Measurements from ENCODE around the gene NR3C2.

Gene NR3C2

DNA sequence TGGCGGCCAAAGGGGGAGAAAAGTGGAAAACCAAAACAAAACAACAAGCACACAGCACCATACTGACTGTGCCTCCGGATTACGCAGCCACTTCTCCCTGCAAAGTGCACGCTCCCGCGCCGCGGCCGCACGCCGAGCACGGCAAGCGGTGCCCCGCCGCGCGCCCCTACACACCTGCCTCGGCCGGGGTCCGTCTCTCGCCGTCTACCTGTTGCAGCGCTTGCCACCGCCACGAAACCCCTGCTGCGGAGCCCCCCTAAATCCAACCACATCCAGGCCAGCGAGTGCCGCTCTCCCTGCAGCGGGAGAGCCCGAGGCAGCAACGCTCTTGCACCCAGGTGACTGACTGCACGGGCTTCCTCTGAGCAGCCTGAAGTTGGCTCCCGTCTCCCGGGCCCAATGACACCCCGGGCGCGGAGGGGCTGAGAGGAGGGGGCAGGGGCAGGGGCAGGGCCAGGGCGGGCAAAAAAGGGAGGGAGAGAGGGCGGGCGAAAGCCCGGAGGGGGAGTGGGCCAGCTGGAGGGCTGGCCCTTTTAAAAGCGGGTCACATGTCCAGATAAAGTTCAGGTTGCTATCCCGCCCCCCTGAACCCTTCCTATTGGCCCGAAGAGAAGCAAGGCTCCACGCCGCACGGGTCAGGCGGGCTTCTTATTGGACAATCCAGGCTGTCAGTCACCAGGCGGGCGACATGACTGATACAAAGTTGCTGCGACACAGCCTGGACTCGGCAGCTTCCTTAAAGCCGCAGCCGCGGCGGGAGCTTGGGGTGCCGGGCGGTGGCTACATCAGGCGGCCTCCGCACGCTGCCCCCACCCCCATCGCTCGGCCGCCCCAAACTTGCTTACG is at the start of gene NR3C2:
TSS of gene NR3C2 (minus strand) at position 429 of the 846 bp plus-strand sequence.
- no peaks in the 10 kb centered on the region for H3K27me3 Mint-ChIP-seq
- H3K4me3 Mint-ChIP-seq, result peak within 1 kb of the TSS; percentile 99
- peaks cover 59% of the 10 kb centered on the region for H3K4me1 Mint-ChIP-seq
- H3K36me3 Mint-ChIP-seq, result no peaks in the 10 kb centered on the region
- no peaks in the 10 kb centered on the region for H3K9me3 Mint-ChIP-seq
- peak within 1 kb of the TSS; percentile 99 for H3K27ac Mint-ChIP-seq

GRCh38 chr4:148487181-148487580 is 45.0 kb upstream of the NR3C2 start:
- H3K27ac Mint-ChIP-seq, result no peak overlapping the region

GRCh38 chr4:148481636-148482035 is 39.4 kb upstream of the NR3C2 start:
- H3K27ac Mint-ChIP-seq, result no peak overlapping the region
- H3K36me3 Mint-ChIP-seq, result peaks cover 8% of the 10 kb centered on the region
- H3K4me1 Mint-ChIP-seq, result no peaks in the 10 kb centered on the region
- peaks cover 10% of the 10 kb centered on the region for H3K9me3 Mint-ChIP-seq
- no peaks in the 10 kb centered on the region for H3K27me3 Mint-ChIP-seq
- no peak overlapping the region for H3K4me3 Mint-ChIP-seq

More at GRCh38 chr4:148487181-148487580, 45.0 kb upstream of the NR3C2 start:
- Mint-ChIP-seq H3K27me3 (no peaks in the 10 kb centered on the region), H3K4me3 (no peak overlapping the region), H3K4me1 (no peaks in the 10 kb centered on the region), H3K36me3 (peaks cover 8% of the 10 kb centered on the region), H3K9me3 (peaks cover 10% of the 10 kb centered on the region)

GRCh38 chr4:148477276-148477675 is 35.1 kb upstream of the NR3C2 start:
- peaks cover 1% of the 10 kb centered on the region for H3K36me3 Mint-ChIP-seq
- H3K9me3 Mint-ChIP-seq, result peaks cover 15% of the 10 kb centered on the region
- H3K4me3 Mint-ChIP-seq, result no peak overlapping the region
- no peak overlapping the region for H3K27ac Mint-ChIP-seq
- no peaks in the 10 kb centered on the region for H3K27me3 Mint-ChIP-seq
- H3K4me1 Mint-ChIP-seq, result no peaks in the 10 kb centered on the region

- no peaks in the 10 kb centered on the region for H3K27me3 Mint-ChIP-seq
- H3K27ac Mint-ChIP-seq, result no peak overlapping the region
- H3K4me1 Mint-ChIP-seq, result no peaks in the 10 kb centered on the region
- no peak overlapping the region for H3K4me3 Mint-ChIP-seq
- peaks cover 8% of the 10 kb centered on the region for H3K9me3 Mint-ChIP-seq
- H3K36me3 Mint-ChIP-seq, result peaks cover 4% of the 10 kb centered on the region
Measured at GRCh38 chr4:148469938-148470337, 27.7 kb upstream of the NR3C2 start.

GRCh38 chr4:148454835-148455234 is 12.6 kb upstream of the NR3C2 start:
- H3K27ac Mint-ChIP-seq, result no peak overlapping the region
- no peak overlapping the region for H3K4me3 Mint-ChIP-seq
- no peaks in the 10 kb centered on the region for H3K27me3 Mint-ChIP-seq
- H3K4me1 Mint-ChIP-seq, result no peaks in the 10 kb centered on the region
- no peaks in the 10 kb centered on the region for H3K36me3 Mint-ChIP-seq
- no peaks in the 10 kb centered on the region for H3K9me3 Mint-ChIP-seq

GRCh38 chr4:148453833-148454232 is 11.6 kb upstream of the NR3C2 start:
- Mint-ChIP-seq H3K9me3 (no peaks in the 10 kb centered on the region), H3K27ac (no peak overlapping the region), H3K36me3 (no peaks in the 10 kb centered on the region), H3K4me3 (no peak overlapping the region), H3K27me3 (no peaks in the 10 kb centered on the region), H3K4me1 (no peaks in the 10 kb centered on the region)

GRCh38 chr4:148452970-148453369 is 10.8 kb upstream of the NR3C2 start:
- no peak overlapping the region for H3K4me3 Mint-ChIP-seq
- no peak overlapping the region for H3K27ac Mint-ChIP-seq
- peaks cover 2% of the 10 kb centered on the region for H3K4me1 Mint-ChIP-seq
- H3K27me3 Mint-ChIP-seq, result no peaks in the 10 kb centered on the region
- no peaks in the 10 kb centered on the region for H3K9me3 Mint-ChIP-seq
- no peaks in the 10 kb centered on the region for H3K36me3 Mint-ChIP-seq

DNA sequence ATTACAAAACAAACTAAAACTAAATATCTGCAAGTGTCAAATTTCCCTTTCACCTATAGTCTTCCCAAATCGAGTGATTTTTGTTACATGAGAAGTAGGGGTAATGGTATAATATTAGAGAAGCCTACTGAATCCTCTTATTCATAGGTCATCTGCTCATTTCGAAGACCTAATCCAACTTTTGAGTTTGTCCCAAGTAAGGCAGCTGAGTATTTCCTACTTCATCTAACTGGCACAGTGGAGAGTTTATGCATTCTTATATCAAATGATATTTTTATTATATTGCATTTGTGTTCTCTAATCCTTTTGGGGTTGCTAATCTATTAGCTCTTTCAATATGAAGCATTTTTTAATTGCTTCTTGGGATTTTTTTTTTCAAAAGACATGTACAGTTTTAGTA is 7.7 kb upstream of the NR3C2 start:
- Mint-ChIP-seq H3K4me3 (no peak overlapping the region), H3K4me1 (peaks cover 26% of the 10 kb centered on the region), H3K27me3 (no peaks in the 10 kb centered on the region), H3K27ac (no peak overlapping the region), H3K36me3 (no peaks in the 10 kb centered on the region), H3K9me3 (no peaks in the 10 kb centered on the region)

- no peaks in the 10 kb centered on the region for H3K9me3 Mint-ChIP-seq
Measured at GRCh38 chr4:148448141-148448540, 5.9 kb upstream of the NR3C2 start.

GRCh38 chr4:148447681-148448080 is 5.5 kb upstream of the NR3C2 start:
- Mint-ChIP-seq H3K27me3 (no peaks in the 10 kb centered on the region), H3K9me3 (no peaks in the 10 kb centered on the region), H3K27ac (no peak overlapping the region), H3K36me3 (no peaks in the 10 kb centered on the region), H3K4me1 (peaks cover 26% of the 10 kb centered on the region), H3K4me3 (no peak overlapping the region)

More at GRCh38 chr4:148448141-148448540, 5.9 kb upstream of the NR3C2 start:
- Mint-ChIP-seq H3K36me3 (no peaks in the 10 kb centered on the region), H3K27ac (no peak overlapping the region), H3K4me1 (peaks cover 26% of the 10 kb centered on the region), H3K27me3 (no peaks in the 10 kb centered on the region), H3K4me3 (no peak overlapping the region)

DNA sequence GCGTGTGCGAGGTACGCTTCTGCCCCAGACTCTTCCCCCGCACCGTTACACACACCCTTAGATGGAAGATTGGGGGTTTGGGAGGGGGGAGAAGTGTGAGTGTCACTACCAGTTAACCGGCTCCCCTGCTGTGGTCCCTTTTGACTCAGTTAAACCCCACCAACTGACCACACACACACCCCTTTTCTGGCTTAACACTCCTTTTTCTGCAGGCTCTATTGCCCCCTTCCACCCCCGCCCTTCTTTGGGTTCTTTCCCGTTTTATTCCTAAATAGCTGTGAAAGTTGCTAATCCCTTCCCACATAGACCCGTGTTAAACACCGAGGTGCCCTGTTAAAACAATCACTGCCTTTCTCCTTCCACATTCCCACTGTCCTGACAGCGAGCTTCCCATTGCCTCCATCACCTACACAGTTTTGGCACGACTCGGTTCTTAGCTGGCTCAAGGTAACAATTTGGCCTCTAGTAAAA is 3.7 kb upstream of the NR3C2 start:
- Mint-ChIP-seq H3K27me3 (no peaks in the 10 kb centered on the region), H3K4me3 (peak overlapping the region; percentile 86), H3K36me3 (no peaks in the 10 kb centered on the region), H3K9me3 (no peaks in the 10 kb centered on the region), H3K27ac (peak overlapping the region; percentile 68), H3K4me1 (peaks cover 33% of the 10 kb centered on the region)

DNA sequence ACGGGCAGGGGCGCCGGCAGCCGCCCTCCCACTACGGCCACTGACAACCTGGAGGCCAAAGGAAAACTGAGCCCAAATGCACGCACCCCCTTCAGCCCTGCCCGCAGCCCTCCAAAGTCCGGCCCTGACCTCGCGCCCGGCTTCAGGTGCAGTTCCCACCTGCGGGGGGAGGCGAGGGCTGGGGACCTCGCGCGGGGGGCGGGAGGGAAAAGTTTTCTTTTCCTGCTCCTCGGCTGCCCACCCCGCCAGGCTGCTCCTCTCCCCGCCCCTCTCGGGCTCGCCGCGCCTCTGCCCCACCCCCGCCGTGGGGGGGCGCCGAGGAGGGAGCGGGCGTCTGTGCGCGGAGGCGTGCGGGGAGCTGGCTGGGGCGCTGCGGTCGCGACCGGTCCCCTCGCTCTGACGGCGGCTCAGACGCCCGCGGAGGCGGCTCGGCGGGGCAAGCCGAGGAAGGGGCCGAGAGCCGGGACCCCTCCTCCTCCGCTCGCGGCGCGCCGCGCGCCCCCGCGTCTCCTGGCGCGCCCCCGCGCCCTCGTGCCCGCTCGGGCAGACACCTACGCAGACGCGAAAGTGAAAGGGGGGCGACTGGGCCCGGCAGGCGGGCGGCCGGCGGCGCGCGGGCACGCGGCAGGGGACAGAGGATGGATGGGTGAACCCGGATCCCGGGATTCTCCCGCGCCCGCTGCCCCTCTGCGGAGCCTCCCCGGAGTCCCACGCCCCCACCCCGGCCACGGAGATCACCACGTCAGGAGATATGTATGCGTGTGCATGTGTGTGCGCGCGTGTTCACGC is 3.1 kb upstream of the NR3C2 start:
- no peaks in the 10 kb centered on the region for H3K27me3 Mint-ChIP-seq
- H3K4me1 Mint-ChIP-seq, result peaks cover 39% of the 10 kb centered on the region
- H3K27ac Mint-ChIP-seq, result peak overlapping the region; percentile 68

GRCh38 chr4:148444296-148445070 is 2.3 kb upstream of the NR3C2 start:
- no peaks in the 10 kb centered on the region for H3K9me3 Mint-ChIP-seq
- H3K27me3 Mint-ChIP-seq, result no peaks in the 10 kb centered on the region
- H3K4me1 Mint-ChIP-seq, result peaks cover 47% of the 10 kb centered on the region
- H3K36me3 Mint-ChIP-seq, result no peaks in the 10 kb centered on the region
- H3K27ac Mint-ChIP-seq, result peak overlapping the region; percentile 79
- peak overlapping the region; percentile 99 for H3K4me3 Mint-ChIP-seq

More for the DNA sequence above, 3.1 kb upstream of the NR3C2 start:
- H3K4me3 Mint-ChIP-seq, result peak overlapping the region; percentile 86
- no peaks in the 10 kb centered on the region for H3K9me3 Mint-ChIP-seq
- no peaks in the 10 kb centered on the region for H3K36me3 Mint-ChIP-seq

DNA sequence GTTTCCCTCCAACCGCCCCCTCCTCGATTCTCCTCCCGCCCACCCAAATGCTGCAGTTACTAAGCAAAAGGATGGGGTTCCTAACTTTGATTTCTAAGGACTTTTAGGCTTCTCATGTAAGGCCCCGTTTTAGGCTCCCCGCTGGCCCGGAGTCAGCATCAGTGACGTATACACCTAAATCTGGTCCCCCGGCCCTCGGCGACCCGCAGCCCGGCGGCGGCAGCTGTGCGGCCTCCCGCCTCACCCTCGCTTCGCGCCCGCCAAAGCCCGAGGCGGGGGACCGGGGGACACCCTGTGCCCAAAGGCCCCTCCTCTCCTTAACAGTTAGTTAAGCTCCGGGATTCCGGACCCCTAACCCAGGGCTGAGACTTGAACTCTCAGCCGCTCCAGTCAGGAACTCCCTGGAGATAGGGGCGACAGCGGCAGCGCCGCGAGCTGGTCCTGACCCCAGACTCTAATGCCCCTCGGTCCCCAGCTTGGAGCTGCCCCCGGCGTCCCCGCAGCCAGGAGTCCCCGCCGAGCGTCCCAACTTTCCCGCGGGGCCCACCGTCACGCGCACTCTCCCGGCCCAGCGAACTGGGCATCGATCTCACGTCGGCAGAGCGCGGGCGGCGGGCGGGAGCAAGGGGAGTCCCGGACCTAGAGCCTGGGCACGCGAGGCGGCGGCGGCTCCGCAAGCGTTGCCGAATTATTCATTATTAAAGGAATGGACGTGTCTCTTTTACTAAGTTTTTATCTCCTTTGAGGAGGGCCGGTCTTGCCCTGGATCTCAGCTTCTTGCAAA is 1.5 kb upstream of the NR3C2 start:
- H3K36me3 Mint-ChIP-seq, result no peaks in the 10 kb centered on the region
- H3K27me3 Mint-ChIP-seq, result no peaks in the 10 kb centered on the region
- no peaks in the 10 kb centered on the region for H3K9me3 Mint-ChIP-seq
- H3K4me3 Mint-ChIP-seq, result peak overlapping the region; percentile 99
- peaks cover 54% of the 10 kb centered on the region for H3K4me1 Mint-ChIP-seq
- H3K27ac Mint-ChIP-seq, result peak overlapping the region; percentile 99

All from activated naive CD4-positive, alpha-beta T cell treated with anti-CD3 and anti-CD28 coated beads, Interleukin-2, amount 50 U/mL, for 24 hours (primary cell).